Gastrocnemius medialis (tissue), 4 donors: ENCODE data around the gene MISP.

Source experiments
- CTCF ChIP-seq, 5 experiments: fragments of 450-650 bp in 3 of 5; fragments of 200-600 bp in 2 of 5; sonication (generic) in 2 of 5; IDR thresholded peaks in 4 of 5; conservative IDR thresholded peaks in 1 of 5; 1 replicate in 4 of 5; 2 replicates in 1 of 5; pipeline ENCODE4 v1.5.1; 2016 to 2019; ENCODE audit warnings: antibody characterized with exemption in 5 of 5, mild to moderate bottlenecking in 3 of 5, moderate library complexity in 3 of 5
- POLR2A ChIP-seq, 2 donors: fragments of 450-650 bp; IDR thresholded peaks; one replicate each; pipeline ENCODE4 v1.6.1; 2017; ENCODE audit warnings: antibody characterized with exemption in 2 of 2, mild to moderate bottlenecking in 2 of 2, moderate library complexity in 2 of 2

DNA sequence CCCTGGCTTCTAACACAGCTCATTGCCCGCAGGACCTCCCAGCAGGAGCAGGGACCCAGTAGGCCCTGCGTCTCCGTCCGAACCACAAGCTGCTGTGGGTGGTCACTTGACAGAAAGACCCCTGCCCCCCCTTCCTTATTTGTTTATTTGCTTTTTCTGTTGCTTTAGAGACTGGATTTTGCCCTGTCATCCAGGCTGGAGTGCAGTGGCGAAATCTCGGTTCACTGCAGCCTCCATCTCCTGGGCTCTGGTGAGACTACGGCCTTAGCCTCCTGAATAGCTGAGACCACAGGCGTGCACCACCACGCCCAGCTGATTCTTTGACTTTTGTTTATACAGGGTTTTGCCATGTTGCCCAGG, 38.8 kb downstream of the MISP start:
- TF ChIP-seq CTCF (IDR thresholded peaks at IDR 0.05 in 4 of 5, conservative IDR thresholded peaks at IDR 0.05 in 1 of 5) (no peak), POLR2A (IDR thresholded peaks at IDR 0.05) (no peak)
